Measurements from ENCODE around the gene PRR5. TPM values are rescaled to one million over a fixed set of nuclear protein-coding genes. Genes with fewer than 3 reads are reported as not detected.

The PRR5 gene
- total and polyA plus RNA-seq, 4 donors: 11.5 to 49.1 (median 19.3) TPM

GRCh38 chr22:44759001-44759400, 57.0 kb downstream of the PRR5 start:
- Histone ChIP-seq H3K9ac (ENCODE audit: low read depth in 1 of 2, low read length in 2 of 2) (no peak overlapping the region), H3K9me3 (ENCODE audit: control insufficient read depth in 4 of 4, low read length in 3 of 4) (no peaks in the 10 kb centered on the region), H3K4me3 (ENCODE audit: low read depth in 1 of 3, low read length in 3 of 3) (no peak overlapping the region), H3K4me1 (ENCODE audit: control insufficient read depth in 4 of 4, insufficient read depth in 4 of 4, low read length in 3 of 4) (no peaks in the 10 kb centered on the region), H3K27me3 (ENCODE audit: control insufficient read depth in 4 of 4, insufficient read depth in 4 of 4, low read length in 3 of 4) (no peaks in the 10 kb centered on the region), H3K36me3 (ENCODE audit: control insufficient read depth in 4 of 4, insufficient read depth in 3 of 4, low read depth in 1 of 4, low read length in 3 of 4) (no peaks in the 10 kb centered on the region), H3K27ac (ENCODE audit: low read depth in 1 of 2, low read length in 2 of 2) (no peak overlapping the region)
- no peak for TF ChIP-seq RXRA (IDR thresholded peaks at IDR 0.05)
- TF ChIP-seq SP1 (IDR thresholded peaks at IDR 0.05): no peak
- TF ChIP-seq JUND (IDR thresholded peaks at IDR 0.05): no peak
- TF ChIP-seq FOXA2 (IDR thresholded peaks at IDR 0.05): no peak
- no peak for TF ChIP-seq FOXA1 (IDR thresholded peaks at IDR 0.05)
- no peak for TF ChIP-seq HNF4A (conservative IDR thresholded peaks at IDR 0.05)
- TF ChIP-seq NR2F2 (IDR thresholded peaks at IDR 0.05): no peak
- no peak for TF ChIP-seq RAD21 (IDR thresholded peaks at IDR 0.05)
- TF ChIP-seq HNF4G (IDR thresholded peaks at IDR 0.05): no peak
- TF ChIP-seq CTCF (IDR thresholded peaks at IDR 0.05; ENCODE audit: low read depth, low read length, missing input control): no peak
- TF ChIP-seq TAF1 (conservative IDR thresholded peaks at IDR 0.05): no peak
- no peak for TF ChIP-seq REST (IDR thresholded peaks at IDR 0.05)
- TF ChIP-seq YY1 (IDR thresholded peaks at IDR 0.05): no peak
- TF ChIP-seq MAX (IDR thresholded peaks at IDR 0.05): no peak
- no peak for TF ChIP-seq EGR1 (IDR thresholded peaks at IDR 0.05; ENCODE audit: low read depth in 2 of 2)
- WGBS: 88% methylated on average over 6 of the region's 6 CpGs
- DNase-seq (ENCODE audit: low spot score): no peak

- WGBS: 90% methylated on average over 18 of the region's 18 CpGs
- no peak overlapping the region for H3K9ac ChIP-seq (ENCODE audit: low read depth in 1 of 2, low read length in 2 of 2)
- H3K27ac ChIP-seq (ENCODE audit: low read depth in 1 of 2, low read length in 2 of 2): no peak overlapping the region
- H3K27me3 ChIP-seq (ENCODE audit: control insufficient read depth in 4 of 4, insufficient read depth in 4 of 4, low read length in 3 of 4): no peaks in the 10 kb centered on the region
- no peaks in the 10 kb centered on the region for H3K36me3 ChIP-seq (ENCODE audit: control insufficient read depth in 4 of 4, insufficient read depth in 3 of 4, low read depth in 1 of 4, low read length in 3 of 4)
- H3K9me3 ChIP-seq (ENCODE audit: control insufficient read depth in 4 of 4, low read length in 3 of 4): no peaks in the 10 kb centered on the region
- DNase-seq (ENCODE audit: low spot score): no peak
- no peak overlapping the region for H3K4me3 ChIP-seq (ENCODE audit: low read depth in 1 of 3, low read length in 3 of 3)
- no peaks in the 10 kb centered on the region for H3K4me1 ChIP-seq (ENCODE audit: control insufficient read depth in 4 of 4, insufficient read depth in 4 of 4, low read length in 3 of 4)
- TF ChIP-seq HNF4A (conservative IDR thresholded peaks at IDR 0.05) (no peak), TAF1 (conservative IDR thresholded peaks at IDR 0.05) (no peak), REST (IDR thresholded peaks at IDR 0.05) (no peak), RAD21 (IDR thresholded peaks at IDR 0.05) (no peak), CTCF (IDR thresholded peaks at IDR 0.05; ENCODE audit: low read depth, low read length, missing input control) (no peak), YY1 (IDR thresholded peaks at IDR 0.05) (no peak), HNF4G (IDR thresholded peaks at IDR 0.05) (no peak), JUND (IDR thresholded peaks at IDR 0.05) (no peak), RXRA (IDR thresholded peaks at IDR 0.05) (no peak), EGR1 (IDR thresholded peaks at IDR 0.05; ENCODE audit: low read depth in 2 of 2) (no peak), ATF3 (IDR thresholded peaks at IDR 0.05) (no peak), GABPA (IDR thresholded peaks at IDR 0.05 in 1 of 2, conservative IDR thresholded peaks at IDR 0.05 in 1 of 2) (no peak), MAX (IDR thresholded peaks at IDR 0.05) (no peak)
Measured at GRCh38 chr22:44759430-44760310, 57.7 kb downstream of the PRR5 start.
